ENCODE measurements around the gene CDH8. TPM values are rescaled to one million over a fixed set of nuclear protein-coding genes. Genes with fewer than 3 reads are reported as not detected.

CDH8 gene
- total and polyA plus RNA-seq, 4 donors, result 0.02 to 3.1 (median 0.30) TPM

DNA sequence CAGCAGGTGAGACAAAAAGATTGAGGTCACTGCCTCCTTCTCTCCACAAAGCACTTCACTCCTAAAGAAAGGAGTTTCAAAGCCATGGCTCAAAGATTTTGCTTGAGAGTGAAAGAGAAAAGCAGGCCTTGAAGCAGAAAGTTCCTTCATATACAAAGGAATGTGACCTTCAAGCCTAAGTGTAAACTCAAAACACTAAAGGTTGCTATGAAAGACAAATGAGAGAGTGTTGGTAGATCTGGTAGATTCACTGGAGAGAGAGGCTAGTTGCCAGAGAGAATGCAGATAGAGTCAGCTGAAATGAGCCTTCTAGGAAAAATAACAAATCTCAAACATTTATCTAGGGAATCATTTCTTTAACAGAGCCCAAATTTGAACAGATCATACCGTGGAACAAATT, 305.2 kb downstream of the CDH8 start:
- no peaks in the 10 kb centered on the region for H3K9me3 ChIP-seq (ENCODE audit: control insufficient read depth in 4 of 4, insufficient read depth in 3 of 4, low read length in 3 of 4)
- no peak overlapping the region for H3K9ac ChIP-seq (ENCODE audit: insufficient read depth in 1 of 2, low read length in 2 of 2)
- no peaks in the 10 kb centered on the region for H3K4me1 ChIP-seq (ENCODE audit: control insufficient read depth in 5 of 5, insufficient read depth in 5 of 5, low read length in 5 of 5)
- TF ChIP-seq, protein P1, sequence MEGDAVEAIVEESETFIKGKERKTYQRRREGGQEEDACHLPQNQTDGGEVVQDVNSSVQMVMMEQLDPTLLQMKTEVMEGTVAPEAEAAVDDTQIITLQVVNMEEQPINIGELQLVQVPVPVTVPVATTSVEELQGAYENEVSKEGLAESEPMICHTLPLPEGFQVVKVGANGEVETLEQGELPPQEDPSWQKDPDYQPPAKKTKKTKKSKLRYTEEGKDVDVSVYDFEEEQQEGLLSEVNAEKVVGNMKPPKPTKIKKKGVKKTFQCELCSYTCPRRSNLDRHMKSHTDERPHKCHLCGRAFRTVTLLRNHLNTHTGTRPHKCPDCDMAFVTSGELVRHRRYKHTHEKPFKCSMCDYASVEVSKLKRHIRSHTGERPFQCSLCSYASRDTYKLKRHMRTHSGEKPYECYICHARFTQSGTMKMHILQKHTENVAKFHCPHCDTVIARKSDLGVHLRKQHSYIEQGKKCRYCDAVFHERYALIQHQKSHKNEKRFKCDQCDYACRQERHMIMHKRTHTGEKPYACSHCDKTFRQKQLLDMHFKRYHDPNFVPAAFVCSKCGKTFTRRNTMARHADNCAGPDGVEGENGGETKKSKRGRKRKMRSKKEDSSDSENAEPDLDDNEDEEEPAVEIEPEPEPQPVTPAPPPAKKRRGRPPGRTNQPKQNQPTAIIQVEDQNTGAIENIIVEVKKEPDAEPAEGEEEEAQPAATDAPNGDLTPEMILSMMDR (IDR thresholded peaks at IDR 0.05; ENCODE audit: control extremely low read depth, extremely low read depth), result no peak
- no peak for DNase-seq
- H3K27ac ChIP-seq (ENCODE audit: low read depth in 1 of 2, low read length in 1 of 2), result no peak overlapping the region
- ATAC-seq (ENCODE audit: insufficient read depth, low FRiP score), result no peak
- no peaks in the 10 kb centered on the region for H3K36me3 ChIP-seq (ENCODE audit: control insufficient read depth in 4 of 4, insufficient read depth in 4 of 4, low read length in 4 of 4)
- 65 to 68% methylated on average over 1 of the region's 1 CpG for WGBS, 2 donors
- H3K27me3 ChIP-seq (ENCODE audit: control insufficient read depth in 3 of 3, insufficient read depth in 3 of 3, low read length in 2 of 3), result no peaks in the 10 kb centered on the region
- H3K4me3 ChIP-seq, result no peak overlapping the region

DNA sequence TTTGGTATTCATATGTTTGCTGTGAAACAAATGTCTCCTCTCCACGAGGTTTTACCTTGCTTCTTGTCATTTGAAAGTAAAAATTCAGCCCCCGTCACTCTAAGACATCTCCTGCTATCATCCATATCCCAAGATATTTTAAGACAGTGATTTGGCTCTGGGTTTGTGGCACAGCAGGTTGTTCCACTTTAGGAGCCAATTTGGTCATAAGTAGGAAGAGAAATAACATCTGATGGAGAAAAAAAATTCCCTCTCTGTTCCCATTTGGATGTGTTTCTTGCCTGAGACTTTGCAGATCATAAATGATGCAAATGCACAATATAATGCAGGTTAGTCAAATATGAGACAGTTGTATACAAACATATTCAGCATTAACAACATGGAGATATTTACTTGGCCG, 309.5 kb downstream of the CDH8 start:
- Histone ChIP-seq H3K27ac (ENCODE audit: low read depth in 1 of 2, low read length in 1 of 2) (no peak overlapping the region), H3K4me3 (no peak overlapping the region), H3K27me3 (ENCODE audit: control insufficient read depth in 3 of 3, insufficient read depth in 3 of 3, low read length in 2 of 3) (no peaks in the 10 kb centered on the region), H3K9ac (ENCODE audit: insufficient read depth in 1 of 2, low read length in 2 of 2) (no peak overlapping the region), H3K9me3 (ENCODE audit: control insufficient read depth in 4 of 4, insufficient read depth in 3 of 4, low read length in 3 of 4) (no peaks in the 10 kb centered on the region), H3K4me1 (ENCODE audit: control insufficient read depth in 5 of 5, insufficient read depth in 5 of 5, low read length in 5 of 5) (no peaks in the 10 kb centered on the region), H3K36me3 (ENCODE audit: control insufficient read depth in 4 of 4, insufficient read depth in 4 of 4, low read length in 4 of 4) (no peaks in the 10 kb centered on the region)
- no peak for DNase-seq
- TF ChIP-seq, protein P1 (IDR thresholded peaks at IDR 0.05; ENCODE audit: control extremely low read depth, extremely low read depth), result no peak
- 79 to 86% methylated on average over 3 of the region's 3 CpGs for WGBS, 2 donors
- ATAC-seq (ENCODE audit: insufficient read depth, low FRiP score), result no peak

DNA sequence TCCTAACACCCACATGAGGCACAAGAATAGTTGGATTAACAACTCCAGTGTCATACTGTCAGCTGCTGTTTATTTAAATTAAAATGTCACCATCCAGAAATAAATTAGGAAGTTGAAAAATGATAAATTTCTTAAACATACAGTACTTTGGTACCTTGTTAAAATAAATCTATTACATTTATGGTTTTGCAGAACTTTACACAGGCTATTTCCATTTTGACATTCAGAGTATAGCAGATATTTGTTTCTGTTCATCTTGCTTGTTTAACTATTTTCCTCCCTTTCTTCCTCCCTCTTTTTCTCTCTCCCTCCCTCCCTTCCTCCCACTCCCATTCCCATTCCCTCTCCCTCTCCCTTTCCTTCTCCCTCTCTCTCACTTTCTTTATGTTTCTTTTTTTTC, 310.1 kb downstream of the CDH8 start:
- TF ChIP-seq, protein P1 (IDR thresholded peaks at IDR 0.05; ENCODE audit: control extremely low read depth, extremely low read depth), result no peak
- no peaks in the 10 kb centered on the region for H3K36me3 ChIP-seq (ENCODE audit: control insufficient read depth in 4 of 4, insufficient read depth in 4 of 4, low read length in 4 of 4)
- H3K4me1 ChIP-seq (ENCODE audit: control insufficient read depth in 5 of 5, insufficient read depth in 5 of 5, low read length in 5 of 5), result no peaks in the 10 kb centered on the region
- ATAC-seq (ENCODE audit: insufficient read depth, low FRiP score) (no peak), DNase-seq (no peak)
- no peaks in the 10 kb centered on the region for H3K9me3 ChIP-seq (ENCODE audit: control insufficient read depth in 4 of 4, insufficient read depth in 3 of 4, low read length in 3 of 4)
- no peak overlapping the region for H3K27ac ChIP-seq (ENCODE audit: low read depth in 1 of 2, low read length in 1 of 2)
- no peak overlapping the region for H3K4me3 ChIP-seq
- no peaks in the 10 kb centered on the region for H3K27me3 ChIP-seq (ENCODE audit: control insufficient read depth in 3 of 3, insufficient read depth in 3 of 3, low read length in 2 of 3)
- no peak overlapping the region for H3K9ac ChIP-seq (ENCODE audit: insufficient read depth in 1 of 2, low read length in 2 of 2)

DNA sequence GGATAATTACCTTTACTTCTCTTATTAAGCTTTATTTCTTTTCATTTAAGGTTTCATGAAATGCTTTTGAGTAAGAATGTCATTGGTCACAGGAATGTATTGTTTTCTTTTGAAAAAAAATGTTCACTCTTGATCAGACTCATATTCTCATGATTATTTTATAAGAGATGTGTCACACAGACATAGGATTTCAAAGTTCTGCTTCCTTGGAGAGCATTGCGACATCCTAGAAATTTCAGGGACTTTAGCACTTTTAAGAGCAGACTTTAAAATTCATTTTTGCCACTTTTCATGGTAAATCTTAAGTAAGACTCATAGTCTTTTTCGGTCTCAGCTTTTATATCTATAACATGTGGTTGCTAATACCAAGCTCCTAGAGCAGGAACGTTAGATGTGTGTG, 314.7 kb downstream of the CDH8 start:
- no peaks in the 10 kb centered on the region for H3K4me1 ChIP-seq (ENCODE audit: control insufficient read depth in 5 of 5, insufficient read depth in 5 of 5, low read length in 5 of 5)
- ATAC-seq (ENCODE audit: insufficient read depth, low FRiP score) (no peak), DNase-seq (no peak)
- no peak overlapping the region for H3K27ac ChIP-seq (ENCODE audit: low read depth in 1 of 2, low read length in 1 of 2)
- TF ChIP-seq, protein P1 (IDR thresholded peaks at IDR 0.05; ENCODE audit: control extremely low read depth, extremely low read depth), result no peak
- 74 to 75% methylated on average over 3 of the region's 3 CpGs for WGBS, 2 donors
- H3K36me3 ChIP-seq (ENCODE audit: control insufficient read depth in 4 of 4, insufficient read depth in 4 of 4, low read length in 4 of 4), result no peaks in the 10 kb centered on the region
- H3K9me3 ChIP-seq (ENCODE audit: control insufficient read depth in 4 of 4, insufficient read depth in 3 of 4, low read length in 3 of 4), result no peaks in the 10 kb centered on the region
- H3K27me3 ChIP-seq (ENCODE audit: control insufficient read depth in 3 of 3, insufficient read depth in 3 of 3, low read length in 2 of 3), result no peaks in the 10 kb centered on the region
- H3K4me3 ChIP-seq, result no peak overlapping the region
- H3K9ac ChIP-seq (ENCODE audit: insufficient read depth in 1 of 2, low read length in 2 of 2), result no peak overlapping the region
